Stomach (tissue), 19 donors: Measurements from ENCODE around the gene CGN. TPM values are rescaled to one million over a fixed set of nuclear protein-coding genes. Genes with fewer than 3 reads are reported as not detected.

ENCODE experiments used
- DNase-seq, 2 donors: peaks; one replicate each; pipeline versions ENCODE4 v3.0.0 to v3.0.0-alpha.2; 2013 to 2019
- H3K27ac ChIP-seq, 5 donors: fragments of 200-600 bp in 4 of 5; sonication (generic) in 4 of 5; one replicate each; pipeline ENCODE4 v1.5.1; 2013 to 2019; ENCODE audit warnings: mild to moderate bottlenecking in 1 of 5, moderate library complexity in 1 of 5
- H3K27me3 ChIP-seq, 3 donors: fragments of 200-600 bp; sonication (generic); one replicate each; pipeline ENCODE4 v1.5.1; 2017 to 2019; ENCODE audit warnings: mixed run types in 1 of 3
- H3K36me3 ChIP-seq, 4 donors: fragments of 200-600 bp; sonication (generic); 1 replicate in 3 of 4; 2 replicates in 1 of 4; pipeline ENCODE4 v1.5.1; 2016 to 2019
- H3K4me1 ChIP-seq, 4 donors: fragments of 200-600 bp; sonication (generic); one replicate each; pipeline ENCODE4 v1.5.1; 2016 to 2019
- H3K4me3 ChIP-seq, 4 donors: fragments of 200-600 bp; sonication (generic) in 3 of 4; one replicate each; pipeline ENCODE4 v1.5.1; 2016 to 2019; ENCODE audit warnings: mild to moderate bottlenecking in 1 of 4
- H3K9me3 ChIP-seq, 4 donors: fragments of 200-600 bp; sonication (generic); one replicate each; pipeline ENCODE4 v1.5.1; 2016 to 2019
- CTCF ChIP-seq, 7 experiments: fragments of 450-650 bp in 4 of 7; fragments of 200-600 bp in 3 of 7; sonication (generic) in 3 of 7; IDR thresholded peaks; one replicate each; pipeline ENCODE4 v1.5.1; 2016 to 2019; ENCODE audit warnings: antibody characterized with exemption in 7 of 7, control low read depth in 2 of 7, mild to moderate bottlenecking in 1 of 7
- EP300 ChIP-seq: sonication (generic); formaldehyde crosslinking; IDR thresholded peaks from one replicate; pipeline ENCODE4 v1.6.1; 2017; ENCODE audit warnings: antibody characterized with exemption
- POLR2A ChIP-seq, 4 donors: fragments of 450-650 bp; IDR thresholded peaks; one replicate each; pipeline ENCODE4 v1.6.1; 2016; ENCODE audit warnings: antibody characterized with exemption in 4 of 4, control low read depth in 2 of 4, mild to moderate bottlenecking in 1 of 4, moderate library complexity in 1 of 4
- POLR2AphosphoS5 ChIP-seq, 3 donors: sonication (generic); formaldehyde crosslinking; IDR thresholded peaks; one replicate each; pipeline ENCODE4 v1.6.1; 2016; ENCODE audit warnings: antibody characterized with exemption in 3 of 3
- WGBS, 5 donors: extraction: QIAGEN DNeasy Blood & Tissue Kit in 3 of 5; methylation state at CpG; one replicate each; pipeline versions ENCODE4 v1.1.5 to v1.1.7; 2013 to 2018; 5-methylcytosine and 5-hydroxymethylcytosine counted together
- intact Hi-C: fragments of 100-400 bp; cut with DNase I; formaldehyde crosslinking; loops from one replicate; pipeline ENCODE4 v1.15.1; 2023; ENCODE audit warnings: low total_unique reads
- long read RNA-seq, 10 donors: transcript quantifications; one replicate each; lab custom pipeline, GENCODE V29; 2026
- polyA plus RNA-seq, 3 donors: library from polyadenylated mRNA; stranded (reverse); fragments of 200-250 nt; gene quantifications; one replicate each; pipeline ENCODE4 v1.2.3, GENCODE V29; 2013
- total RNA-seq, 5 donors: library from RNA; depleted of rRNA; stranded (reverse); fragments of >200 nt; gene quantifications; one replicate each; pipeline versions ENCODE4 v1.1.0 to v1.2.3, GENCODE V29; 2014 to 2016
- donor health status: healthy with polysubstance abuse.
- donor health status: Bipolar disorder and iron deficiency.
- donor health status: healthy.

CGN gene
- 100 to 1,000 TPM in 3 of 5 donors, 10 to 100 TPM in 2; 21.4 to 137 (median 118) TPM for total RNA-seq
- polyA plus RNA-seq = 10 to 100 TPM; 14.0 to 22.0 (median 21.2) TPM
- long read RNA-seq, donor 1, full-length matches to known transcripts = 3 of 8 reads
- long read RNA-seq, donor 1, partial matches to known transcripts = 5 of 8 reads
- long read RNA-seq, donor 1, other reads (novel, unspliced or antisense) = 0 of 8 reads
- long read RNA-seq, donor 2, partial matches to known transcripts = 10 of 13 reads
- long read RNA-seq, donor 2, other reads (novel, unspliced or antisense) = 0 of 13 reads
- long read RNA-seq, donor 3, partial matches to known transcripts = 0 of 1 reads
- long read RNA-seq, donor 3, other reads (novel, unspliced or antisense) = 0 of 1 reads
- long read RNA-seq, donor 4 = 0 reads
- long read RNA-seq, donor 5 = 0 reads
- long read RNA-seq, donor 6 = 0 reads
- long read RNA-seq, donor 7, full-length matches to known transcripts = 1 of 6 reads
- long read RNA-seq, donor 7, partial matches to known transcripts = 5 of 6 reads
- long read RNA-seq, donor 7, other reads (novel, unspliced or antisense) = 0 of 6 reads
- long read RNA-seq, donor 8, partial matches to known transcripts = 0 of 1 reads
- long read RNA-seq, donor 8, other reads (novel, unspliced or antisense) = 0 of 1 reads
- long read RNA-seq, donor 9, full-length matches to known transcripts = 2 of 2 reads
- long read RNA-seq, donor 9, partial matches to known transcripts = 0 of 2 reads
- long read RNA-seq, donor 9, other reads (novel, unspliced or antisense) = 0 of 2 reads
- long read RNA-seq, donor 10, partial matches to known transcripts = 16 of 16 reads
- long read RNA-seq, donor 10, other reads (novel, unspliced or antisense) = 0 of 16 reads

GRCh38 chr1:151510957-151511635 is at the start of gene CGN:
Gene CGN (plus strand): TSS chr1:151511387. CDS start chr1:151518520, 7,133 bp downstream.
- 0 to 1% (median 0%) methylated on average over 10 to 68 of the region's 68 CpGs for WGBS, 5 donors
- DNase-seq = peak; percentile 93 to 97
- Histone ChIP-seq H3K4me3 (peak within 1 kb of the TSS; percentile 70 to 90 (median 76)), H3K36me3 (no peaks in the 10 kb centered on the region), H3K4me1 (peaks cover 16 to 42% (median 34%) of the 10 kb centered on the region in 4 donors), H3K27me3 (peaks cover 0 to 15% (median 0%) of the 10 kb centered on the region in 3 donors), H3K9me3 (no peaks in the 10 kb centered on the region), H3K27ac (peak within 1 kb of the TSS; percentile 83 to 96 (median 86))
- TF ChIP-seq CTCF (IDR thresholded peaks at IDR 0.05) (no peak), POLR2AphosphoS5 (IDR thresholded peaks at IDR 0.05) (peak in 2 of 3 donors; percentile 32 to 43)
- intact Hi-C loops = no loop called here

GRCh38 chr1:151461694-151462093 is 49.5 kb upstream of the CGN start:
- Histone ChIP-seq H3K36me3 (no peaks in the 10 kb centered on the region), H3K27me3 (no peaks in the 10 kb centered on the region), H3K27ac (no peak overlapping the region), H3K4me1 (peaks cover 7 to 20% (median 15%) of the 10 kb centered on the region in 4 donors), H3K9me3 (no peaks in the 10 kb centered on the region), H3K4me3 (no peak overlapping the region)
- WGBS, 5 donors = 65 to 79% (median 76%) methylated on average over 5 of the region's 5 CpGs
- intact Hi-C loops = no loop called here
- no peak for DNase-seq
- TF ChIP-seq POLR2AphosphoS5 (IDR thresholded peaks at IDR 0.05) = no peak
- TF ChIP-seq CTCF (IDR thresholded peaks at IDR 0.05) = no peak
- no peak for TF ChIP-seq POLR2A (IDR thresholded peaks at IDR 0.05)
- no peak for TF ChIP-seq EP300

- H3K4me1 ChIP-seq = no peaks in the 10 kb centered on the region
- H3K27me3 ChIP-seq = no peaks in the 10 kb centered on the region
- H3K36me3 ChIP-seq = no peaks in the 10 kb centered on the region
- TF ChIP-seq POLR2A (IDR thresholded peaks at IDR 0.05) (no peak), POLR2AphosphoS5 (IDR thresholded peaks at IDR 0.05) (no peak), CTCF (IDR thresholded peaks at IDR 0.05) (no peak)
- no peak overlapping the region for H3K4me3 ChIP-seq
- no peak for DNase-seq
- intact Hi-C loops = no loop called here
- no peaks in the 10 kb centered on the region for H3K9me3 ChIP-seq
- no peak overlapping the region for H3K27ac ChIP-seq
- WGBS, 5 donors = 30 to 62% (median 49%) methylated on average over 1 of the region's 1 CpG
Measured at GRCh38 chr1:151465026-151465425, 46.2 kb upstream of the CGN start.
